Urinary bladder (tissue), 4 donors: Measurements from ENCODE around the gene CHMP5. TPM values are rescaled to one million over a fixed set of nuclear protein-coding genes. Genes with fewer than 3 reads are reported as not detected.

ENCODE experiments used
- DNase-seq: peaks from one replicate; pipeline ENCODE4 v3.0.0-alpha.2; 2015; ENCODE audit errors: extremely low spot score
- H3K27ac ChIP-seq: one replicate; pipeline ENCODE4 v1.5.1; 2013; ENCODE audit warnings: low read depth, mild to moderate bottlenecking, moderate library complexity
- H3K36me3 ChIP-seq: one replicate; pipeline ENCODE4 v1.6.1; 2013; ENCODE audit warnings: mild to moderate bottlenecking, moderate library complexity; ENCODE audit not compliant: insufficient read depth
- H3K4me1 ChIP-seq: one replicate; pipeline ENCODE4 v1.6.1; 2013; ENCODE audit warnings: mild to moderate bottlenecking, moderate library complexity; ENCODE audit not compliant: insufficient read depth
- H3K4me3 ChIP-seq: one replicate; pipeline ENCODE4 v1.5.1; 2013; ENCODE audit warnings: low read depth, low read length
- WGBS: extraction: QIAGEN DNeasy Blood & Tissue Kit; methylation state at CpG from one replicate; pipeline ENCODE4 v1.1.7; 2013; 5-methylcytosine and 5-hydroxymethylcytosine counted together
- polyA plus RNA-seq: library from polyadenylated mRNA; stranded (reverse); fragments of 200-250 nt; gene quantifications from one replicate; pipeline ENCODE4 v1.2.3, GENCODE V29; 2013
- total RNA-seq: library from RNA; depleted of rRNA; stranded (reverse); fragments of >200 nt; gene quantifications from one replicate; pipeline ENCODE4 v1.2.3, GENCODE V29; 2014
- donor health status: healthy with polysubstance abuse.
- donor health status: healthy.

The CHMP5 gene
- total and polyA plus RNA-seq, 2 donors = 76.9 to 79.6 TPM

DNA sequence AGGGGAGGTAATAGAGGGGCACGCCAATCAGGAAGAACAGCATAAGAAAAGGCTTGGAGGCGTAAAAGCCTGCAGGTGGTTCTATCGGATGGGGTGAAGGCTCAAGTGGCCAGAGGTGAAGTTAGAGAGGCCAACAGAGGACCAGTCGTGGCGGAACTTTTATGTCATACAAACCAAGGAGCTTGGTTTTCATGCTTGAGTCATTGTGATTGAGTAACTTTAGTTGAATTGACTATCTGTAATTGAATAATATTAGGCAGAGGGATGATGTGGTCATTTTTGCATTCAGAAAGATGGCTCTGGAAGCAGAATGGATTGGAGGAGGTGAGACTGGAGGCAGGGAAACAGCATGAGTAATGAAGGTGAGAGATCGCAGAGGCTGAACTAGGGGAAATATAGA is 32.0 kb upstream of the CHMP5 start:
- 91% methylated on average over 6 of the region's 6 CpGs for WGBS
- Histone ChIP-seq H3K27ac (no peak overlapping the region), H3K4me3 (no peak overlapping the region), H3K36me3 (no peaks in the 10 kb centered on the region), H3K4me1 (no peaks in the 10 kb centered on the region)
- no peak for DNase-seq

DNA sequence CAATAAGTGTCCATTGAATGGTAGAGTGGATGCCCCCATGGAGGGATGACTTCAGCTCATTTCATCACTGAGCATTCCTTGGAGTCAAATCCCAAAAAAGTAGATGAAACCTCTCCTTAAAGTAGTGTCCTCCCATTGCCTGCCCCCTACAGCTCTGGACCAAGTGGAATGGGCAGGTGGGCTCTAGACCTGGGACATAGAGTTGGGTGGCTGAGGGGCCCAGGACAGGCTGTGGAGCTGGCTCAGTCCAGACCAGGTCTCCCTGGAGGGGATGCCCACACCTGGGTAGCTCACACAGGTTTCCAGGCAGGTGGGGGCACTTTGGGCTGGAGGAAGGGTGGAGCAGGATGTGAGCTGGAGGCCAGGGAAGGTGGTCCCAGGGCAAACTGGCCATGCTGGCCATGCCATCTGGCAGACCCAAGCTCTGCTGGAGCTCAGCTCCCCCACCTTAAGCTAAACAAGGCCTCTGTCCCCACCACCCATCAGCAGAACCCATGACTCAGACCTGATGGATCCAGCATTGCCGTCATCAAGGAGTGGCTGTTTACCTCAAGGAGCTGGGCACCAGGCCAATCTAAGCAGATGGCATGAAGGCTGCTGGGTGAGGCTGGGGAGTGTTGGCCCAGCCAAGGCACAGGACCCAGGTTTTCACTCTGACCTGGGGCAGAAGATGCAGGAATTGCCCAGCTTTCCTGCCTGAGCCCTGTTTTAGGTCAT is 31.1 kb upstream of the CHMP5 start:
- Histone ChIP-seq H3K4me1 (no peaks in the 10 kb centered on the region), H3K27ac (peak overlapping the region; percentile 73), H3K4me3 (no peak overlapping the region), H3K36me3 (no peaks in the 10 kb centered on the region)
- peak; percentile 75 for DNase-seq
- 31% methylated on average over 1 of the region's 1 CpG for WGBS

DNA sequence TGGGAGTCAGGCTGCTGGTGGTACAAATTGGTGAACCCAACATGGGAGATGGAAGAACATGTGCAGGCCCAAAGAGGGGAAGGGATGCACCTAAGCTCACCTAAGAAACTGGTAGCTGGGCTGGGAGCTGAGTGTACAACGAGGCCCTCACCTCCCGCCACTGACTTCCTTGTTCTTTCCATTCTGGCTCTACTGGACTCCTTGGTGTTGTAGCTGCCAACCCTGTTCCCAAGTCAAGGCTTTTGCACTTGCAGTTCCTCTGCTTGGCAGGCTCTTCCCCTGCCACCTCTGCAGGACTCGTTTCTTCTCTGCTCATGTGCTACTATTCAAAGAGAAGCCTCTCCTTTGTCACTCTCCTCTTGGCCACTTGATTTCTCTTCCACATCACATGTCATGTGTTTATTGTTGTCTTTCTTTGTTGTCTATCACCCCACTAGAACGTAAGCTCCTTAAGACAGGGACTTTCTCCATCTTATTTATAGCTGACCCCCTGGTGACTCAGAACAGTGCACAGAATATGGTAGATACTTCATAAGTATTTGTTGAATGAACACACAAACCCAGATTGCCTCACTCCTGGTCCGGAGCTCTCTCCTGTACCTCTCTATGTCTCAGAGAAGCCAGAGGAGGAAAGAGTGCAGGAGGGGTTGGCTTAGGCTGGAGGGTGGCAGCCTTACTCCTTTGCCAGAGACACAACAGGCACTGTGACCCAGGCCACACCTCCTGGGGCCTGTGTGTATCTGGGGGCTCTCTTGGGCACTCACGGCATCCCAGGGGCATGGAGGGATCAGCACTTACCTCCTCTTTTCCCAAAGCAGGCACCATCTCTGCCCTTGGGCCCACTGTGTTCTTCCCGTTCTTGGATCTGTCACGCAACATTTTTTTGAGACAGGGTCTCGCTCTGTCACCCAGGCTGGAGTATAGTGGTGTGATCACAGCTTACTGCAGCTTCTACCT is 30.1 kb upstream of the CHMP5 start:
- no peak for DNase-seq
- Histone ChIP-seq H3K36me3 (no peaks in the 10 kb centered on the region), H3K4me3 (no peak overlapping the region), H3K4me1 (no peaks in the 10 kb centered on the region), H3K27ac (peak overlapping the region; percentile 79)
- WGBS = 70% methylated on average over 9 of the region's 9 CpGs

DNA sequence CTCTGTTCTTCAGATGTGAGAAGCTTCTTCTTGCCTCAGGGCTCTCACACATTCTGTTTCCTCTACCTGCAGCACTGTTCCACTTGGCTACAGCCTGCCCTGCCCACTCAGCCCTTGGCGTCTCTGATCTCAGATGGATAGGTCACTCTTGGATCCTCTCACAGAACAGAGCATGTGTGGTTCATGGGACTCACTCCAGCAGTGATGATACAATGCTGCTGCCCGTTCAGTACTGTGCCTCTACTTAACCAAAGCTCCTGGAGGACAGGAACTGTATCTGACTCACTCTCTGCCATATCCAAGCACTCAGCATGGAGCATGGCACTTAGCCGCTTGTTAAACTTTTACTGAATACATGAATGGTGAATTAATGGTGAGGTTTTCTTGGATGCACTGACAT is 28.3 kb upstream of the CHMP5 start:
- Histone ChIP-seq H3K4me1 (no peaks in the 10 kb centered on the region), H3K27ac (no peak overlapping the region), H3K36me3 (no peaks in the 10 kb centered on the region), H3K4me3 (no peak overlapping the region)
- no peak for DNase-seq
- 73% methylated on average over 3 of the region's 3 CpGs for WGBS

DNA sequence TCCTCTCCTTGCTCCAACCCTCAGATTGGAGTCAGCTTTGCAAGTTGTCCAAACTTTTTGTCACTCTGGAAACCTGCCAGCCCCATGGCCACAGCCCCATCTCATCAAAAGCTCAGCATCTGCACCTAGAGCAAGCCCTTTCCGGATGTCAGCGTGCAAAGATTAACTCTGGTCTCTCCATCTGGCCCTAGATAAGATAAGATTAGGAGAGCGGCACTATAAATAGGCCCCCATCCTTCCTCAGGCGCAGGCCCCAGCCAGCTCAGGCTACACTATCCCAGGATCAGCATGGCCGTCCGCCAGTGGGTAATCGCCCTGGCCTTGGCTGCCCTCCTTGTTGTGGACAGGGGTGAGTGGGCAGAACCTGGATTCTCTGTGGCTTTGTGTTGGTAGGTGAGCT is 24.9 kb upstream of the CHMP5 start, which contains the start of gene SPINK4:
Gene SPINK4 (plus strand): TSS at position 247 of the 400 bp plus-strand sequence. CDS start 42 bp downstream, at position 289.
- H3K36me3 ChIP-seq = no peaks in the 10 kb centered on the region
- no peak for DNase-seq
- 17% methylated on average over 7 of the region's 7 CpGs for WGBS
- H3K27ac ChIP-seq = no peak within 1 kb of the TSS
- H3K4me3 ChIP-seq = no peak within 1 kb of the TSS
- no peaks in the 10 kb centered on the region for H3K4me1 ChIP-seq

DNA sequence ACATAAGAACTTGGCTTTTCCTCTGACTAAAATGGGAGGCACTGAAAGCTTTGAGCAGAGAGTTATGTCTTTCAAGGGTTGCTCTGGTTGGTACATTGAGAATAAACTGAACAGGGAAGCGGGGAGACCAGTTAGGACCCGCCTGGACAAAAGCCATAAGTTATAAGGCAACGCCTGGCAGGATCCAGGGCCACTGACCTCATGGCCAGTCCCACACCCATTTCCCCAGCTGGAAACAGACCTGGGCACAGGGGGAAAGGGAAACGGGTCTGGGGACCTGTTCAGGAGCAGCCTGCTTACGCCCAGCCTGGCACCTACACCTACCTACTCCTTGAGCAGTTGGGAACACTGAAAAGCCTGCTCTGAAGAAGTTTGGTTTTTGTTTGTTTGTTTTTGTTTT is 23.6 kb upstream of the CHMP5 start:
- WGBS = 79% methylated on average over 5 of the region's 5 CpGs
- no peak for DNase-seq
- no peaks in the 10 kb centered on the region for H3K36me3 ChIP-seq
- no peak overlapping the region for H3K27ac ChIP-seq
- no peak overlapping the region for H3K4me3 ChIP-seq
- no peaks in the 10 kb centered on the region for H3K4me1 ChIP-seq

DNA sequence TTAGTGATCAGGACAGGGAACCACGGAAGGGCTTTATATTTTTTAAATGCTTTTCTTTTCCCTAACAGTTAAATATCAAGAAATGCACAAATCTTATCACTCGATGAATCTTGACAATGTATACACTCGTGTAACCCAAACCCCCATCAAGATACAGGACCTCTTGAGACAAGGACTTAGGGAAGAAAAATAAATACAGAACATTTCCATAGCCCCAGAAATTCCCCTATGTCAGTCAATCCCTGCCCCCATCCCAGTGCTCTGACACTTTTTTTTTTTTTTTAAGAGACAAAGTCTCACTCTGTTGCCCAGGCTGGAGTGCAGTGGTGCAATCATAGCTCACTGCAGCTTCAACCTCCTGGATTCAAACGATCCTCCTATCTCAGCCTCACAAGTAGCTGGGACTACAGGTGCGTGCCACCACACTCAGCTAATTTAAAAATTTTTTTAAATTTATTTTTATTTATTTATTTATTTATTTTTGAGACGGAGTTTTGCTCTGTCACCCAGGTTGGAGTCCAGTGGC is 22.2 kb upstream of the CHMP5 start:
- no peaks in the 10 kb centered on the region for H3K36me3 ChIP-seq
- no peaks in the 10 kb centered on the region for H3K4me1 ChIP-seq
- H3K4me3 ChIP-seq = no peak overlapping the region
- no peak overlapping the region for H3K27ac ChIP-seq
- WGBS = 64% methylated on average over 6 of the region's 6 CpGs
- no peak for DNase-seq

DNA sequence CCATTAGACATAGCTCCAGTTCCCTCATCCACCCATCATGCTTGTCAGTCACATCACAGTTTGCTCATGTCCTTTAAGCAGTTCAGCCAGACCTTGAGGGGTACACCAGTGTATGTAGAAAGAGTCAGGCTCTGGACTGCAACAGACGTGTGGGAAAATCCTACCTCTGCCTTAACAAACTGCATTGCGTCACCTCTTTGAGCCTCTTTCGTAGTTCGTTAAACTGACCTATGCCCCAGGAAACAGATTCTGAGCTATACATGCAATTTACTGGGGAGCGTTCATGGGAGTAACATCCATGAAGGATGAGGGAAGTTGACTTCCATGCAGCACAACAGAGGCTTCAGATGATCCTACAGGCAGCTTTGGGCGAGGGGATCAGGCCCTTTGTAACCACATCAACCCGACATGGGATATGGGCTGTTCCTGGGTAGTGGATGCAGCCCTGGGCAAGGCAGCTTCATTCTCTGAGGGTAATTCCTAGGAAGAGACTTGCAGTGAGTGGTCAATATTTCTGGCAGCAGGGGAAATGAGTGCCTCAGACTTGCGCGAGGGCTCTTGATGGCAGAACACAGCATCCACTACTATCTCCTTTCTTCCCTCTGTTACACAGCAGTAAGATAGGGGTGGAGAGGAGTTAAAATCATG is 20.6 kb upstream of the CHMP5 start:
- H3K4me1 ChIP-seq = no peaks in the 10 kb centered on the region
- H3K27ac ChIP-seq = no peak overlapping the region
- WGBS = 82% methylated on average over 9 of the region's 9 CpGs
- no peak overlapping the region for H3K4me3 ChIP-seq
- no peaks in the 10 kb centered on the region for H3K36me3 ChIP-seq
- DNase-seq = no peak

DNA sequence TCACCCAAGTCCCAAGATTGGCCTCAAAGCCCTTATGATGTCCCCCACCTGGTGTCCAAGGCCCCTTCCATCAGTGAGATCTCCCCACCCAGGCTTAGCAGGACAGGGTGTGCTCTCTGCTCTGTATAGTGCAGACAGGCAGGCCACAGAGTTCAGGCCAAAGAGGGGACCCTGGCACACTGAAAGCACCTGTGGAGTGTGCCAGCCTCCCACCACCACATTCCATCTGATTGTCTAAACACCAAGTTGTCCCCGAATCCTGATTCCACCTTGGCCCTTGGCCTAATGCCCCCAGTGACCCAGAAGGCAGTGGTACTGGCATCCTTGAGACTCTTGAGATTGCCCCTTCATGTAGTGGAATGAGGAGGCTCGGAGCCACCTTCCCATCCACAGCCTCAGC is 19.5 kb upstream of the CHMP5 start:
- H3K4me1 ChIP-seq = no peaks in the 10 kb centered on the region
- no peaks in the 10 kb centered on the region for H3K36me3 ChIP-seq
- DNase-seq = no peak
- H3K4me3 ChIP-seq = no peak overlapping the region
- H3K27ac ChIP-seq = no peak overlapping the region
- WGBS = 89% methylated on average over 2 of the region's 2 CpGs

DNA sequence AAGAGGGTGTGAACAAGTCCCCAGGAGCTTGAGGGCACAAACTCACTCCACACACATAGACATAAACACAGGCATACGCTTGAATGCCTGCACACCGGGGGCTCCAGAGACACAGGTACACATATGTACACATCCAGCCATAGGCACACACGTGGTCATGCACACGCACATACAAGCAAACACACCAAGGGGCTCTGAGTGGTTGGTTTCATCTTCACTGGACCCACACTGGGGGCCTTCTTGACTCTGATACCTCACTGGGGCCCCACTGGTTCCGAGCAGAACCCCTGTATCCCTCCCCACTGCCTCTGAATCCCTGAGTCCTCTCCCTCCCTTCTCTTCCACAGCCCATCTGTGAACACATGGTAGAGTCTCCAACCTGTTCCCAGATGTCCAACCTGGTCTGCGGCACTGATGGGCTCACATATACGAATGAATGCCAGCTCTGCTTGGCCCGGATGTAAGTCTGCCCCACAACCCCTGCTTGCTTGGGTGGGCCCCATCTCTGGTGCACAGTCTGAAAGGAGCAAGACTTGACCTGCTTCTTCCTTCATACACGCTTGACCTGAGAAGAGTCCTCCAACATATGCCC is 18.5 kb upstream of the CHMP5 start:
- WGBS = 91% methylated on average over 9 of the region's 9 CpGs
- Histone ChIP-seq H3K4me3 (no peak overlapping the region), H3K4me1 (no peaks in the 10 kb centered on the region), H3K36me3 (no peaks in the 10 kb centered on the region), H3K27ac (no peak overlapping the region)
- no peak for DNase-seq

DNA sequence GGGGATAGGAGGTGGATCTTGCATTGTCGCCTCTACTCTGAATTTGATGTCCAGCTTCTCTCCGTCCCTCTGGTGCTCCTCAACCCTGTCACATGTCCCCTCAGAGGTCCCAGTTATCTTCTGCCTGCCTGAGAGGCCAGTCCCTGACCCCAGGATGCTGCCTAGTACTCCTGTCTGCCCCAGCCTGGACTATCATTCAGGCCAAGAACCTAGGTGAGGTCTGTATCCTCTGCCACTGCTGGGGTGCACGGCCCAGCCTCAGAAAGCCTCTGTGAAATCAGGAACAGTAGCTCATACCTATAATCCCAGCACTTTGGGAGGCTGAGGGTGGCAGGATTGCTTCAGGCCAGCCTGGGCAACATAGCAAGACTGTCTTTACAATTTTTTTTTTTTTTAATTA is 16.2 kb upstream of the CHMP5 start:
- WGBS = 93% methylated on average over 3 of the region's 3 CpGs
- Histone ChIP-seq H3K36me3 (no peaks in the 10 kb centered on the region), H3K27ac (no peak overlapping the region), H3K4me3 (no peak overlapping the region), H3K4me1 (no peaks in the 10 kb centered on the region)
- no peak for DNase-seq

DNA sequence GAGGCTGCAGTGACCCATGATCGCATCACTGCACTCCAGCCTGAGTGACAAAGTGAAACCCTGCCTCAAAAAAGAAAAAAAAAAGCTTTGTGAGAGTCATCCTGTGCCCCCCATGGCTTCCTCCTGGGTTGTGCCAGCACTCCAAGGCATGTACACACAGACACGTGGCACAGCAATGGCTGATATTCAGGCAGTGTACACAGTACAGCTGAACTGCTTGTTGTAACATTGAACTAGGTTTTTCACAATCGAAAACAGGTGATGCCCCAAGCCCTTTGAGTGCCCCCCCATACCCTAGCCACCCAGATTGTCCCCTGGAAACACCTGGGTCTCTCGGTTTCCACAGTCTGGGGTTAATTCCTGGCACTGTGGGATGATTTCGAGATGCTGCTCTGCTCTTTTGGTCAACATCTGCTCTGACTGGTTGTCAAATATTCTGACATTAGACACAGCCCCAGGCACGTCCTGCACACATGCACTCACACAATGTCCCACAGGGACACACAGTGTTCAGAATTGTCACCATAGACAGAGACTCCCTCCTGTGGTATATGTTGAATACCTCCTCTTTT is 15.7 kb upstream of the CHMP5 start:
- no peaks in the 10 kb centered on the region for H3K36me3 ChIP-seq
- H3K4me3 ChIP-seq = no peak overlapping the region
- WGBS = 82% methylated on average over 6 of the region's 6 CpGs
- H3K27ac ChIP-seq = no peak overlapping the region
- DNase-seq = no peak
- no peaks in the 10 kb centered on the region for H3K4me1 ChIP-seq

DNA sequence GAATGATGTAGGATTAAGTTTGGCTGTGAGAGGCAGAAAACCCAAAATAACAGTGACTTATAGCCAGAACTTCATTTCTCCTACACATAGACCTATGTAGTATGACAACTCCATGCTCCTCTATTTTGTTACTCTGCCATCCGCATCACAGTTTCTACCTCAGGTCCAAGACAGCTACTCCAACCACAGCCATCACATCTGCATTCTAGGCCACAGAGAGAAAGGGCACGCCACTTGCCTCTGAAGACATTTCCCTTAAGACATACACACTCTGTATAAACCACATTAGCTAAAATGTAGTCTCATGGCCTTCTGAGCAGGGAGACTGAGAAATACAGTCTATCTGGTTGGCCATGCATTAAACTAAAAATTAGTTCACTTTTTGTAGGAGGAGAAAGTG is 14.9 kb upstream of the CHMP5 start:
- no peak overlapping the region for H3K4me3 ChIP-seq
- H3K36me3 ChIP-seq = no peaks in the 10 kb centered on the region
- no peaks in the 10 kb centered on the region for H3K4me1 ChIP-seq
- no peak for DNase-seq
- 93% methylated on average over 2 of the region's 2 CpGs for WGBS
- no peak overlapping the region for H3K27ac ChIP-seq
